Measurements from ENCODE around the gene CCDC137. TPM values are rescaled to one million over a fixed set of nuclear protein-coding genes. Genes with fewer than 3 reads are reported as not detected.

CCDC137 gene
- total and polyA plus RNA-seq, 12 donors = 7.5 to 46.0 (median 15.3) TPM

GRCh38 chr17:81676906-81677305 lies 10.4 kb downstream of the CCDC137 start:
- no peaks in the 10 kb centered on the region for H3K4me1 ChIP-seq (replicated peaks in 1 of 2)
- H3K36me3 ChIP-seq (replicated peaks in 1 of 2) = peaks cover 0 to 27% of the 10 kb centered on the region in 2 donors
- WGBS, 4 donors = 83 to 93% (median 89%) methylated on average over 7 to 17 of the region's 17 CpGs
- no peak overlapping the region for H3K4me3 ChIP-seq
- no peaks in the 10 kb centered on the region for H3K27me3 ChIP-seq
- TF ChIP-seq, protein P1, sequence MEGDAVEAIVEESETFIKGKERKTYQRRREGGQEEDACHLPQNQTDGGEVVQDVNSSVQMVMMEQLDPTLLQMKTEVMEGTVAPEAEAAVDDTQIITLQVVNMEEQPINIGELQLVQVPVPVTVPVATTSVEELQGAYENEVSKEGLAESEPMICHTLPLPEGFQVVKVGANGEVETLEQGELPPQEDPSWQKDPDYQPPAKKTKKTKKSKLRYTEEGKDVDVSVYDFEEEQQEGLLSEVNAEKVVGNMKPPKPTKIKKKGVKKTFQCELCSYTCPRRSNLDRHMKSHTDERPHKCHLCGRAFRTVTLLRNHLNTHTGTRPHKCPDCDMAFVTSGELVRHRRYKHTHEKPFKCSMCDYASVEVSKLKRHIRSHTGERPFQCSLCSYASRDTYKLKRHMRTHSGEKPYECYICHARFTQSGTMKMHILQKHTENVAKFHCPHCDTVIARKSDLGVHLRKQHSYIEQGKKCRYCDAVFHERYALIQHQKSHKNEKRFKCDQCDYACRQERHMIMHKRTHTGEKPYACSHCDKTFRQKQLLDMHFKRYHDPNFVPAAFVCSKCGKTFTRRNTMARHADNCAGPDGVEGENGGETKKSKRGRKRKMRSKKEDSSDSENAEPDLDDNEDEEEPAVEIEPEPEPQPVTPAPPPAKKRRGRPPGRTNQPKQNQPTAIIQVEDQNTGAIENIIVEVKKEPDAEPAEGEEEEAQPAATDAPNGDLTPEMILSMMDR (IDR thresholded peaks at IDR 0.05) = no peak
- no peak for TF ChIP-seq POLR2A (IDR thresholded peaks at IDR 0.05)
- no peak overlapping the region for H3K27ac ChIP-seq
- intact Hi-C loops (cut with DNase I) = no loop called here
- no peak for DNase-seq
- no peaks in the 10 kb centered on the region for H3K9me3 ChIP-seq (replicated peaks in 1 of 3)

DNA sequence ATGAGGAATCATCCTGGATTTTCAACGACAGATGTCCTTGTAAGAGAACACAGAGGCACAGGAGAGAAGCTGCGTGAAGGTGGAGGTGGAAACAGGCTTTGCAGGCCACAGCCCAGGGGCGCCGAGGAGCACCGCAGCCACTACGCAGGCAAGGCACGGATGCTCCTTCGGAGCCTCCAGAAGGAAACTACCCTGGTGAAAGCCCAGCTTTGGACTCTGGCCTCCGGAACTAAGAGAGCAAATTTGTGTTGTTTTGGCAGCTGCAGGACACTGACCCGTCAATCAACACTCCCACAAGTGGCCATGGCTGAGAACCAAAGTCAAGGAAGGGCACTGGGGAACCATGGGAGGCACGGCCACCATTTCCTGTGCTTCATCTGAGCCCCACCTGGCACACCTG lies 13.6 kb downstream of the CCDC137 start:
- no peak for DNase-seq

GRCh38 chr17:81681672-81682071 lies 15.1 kb downstream of the CCDC137 start:
- intact Hi-C loops (cut with DNase I) = no loop called here
- Histone ChIP-seq H3K4me3 (no peak overlapping the region), H3K9me3 (replicated peaks in 1 of 3) (no peaks in the 10 kb centered on the region), H3K27ac (no peak overlapping the region), H3K36me3 (replicated peaks in 1 of 2) (peaks cover 0 to 12% of the 10 kb centered on the region in 2 donors), H3K27me3 (no peaks in the 10 kb centered on the region), H3K4me1 (replicated peaks in 1 of 2) (peaks cover 18 to 29% of the 10 kb centered on the region in 2 donors)
- WGBS, 4 donors = 74 to 80% (median 77%) methylated on average over 14 to 17 of the region's 17 CpGs
- DNase-seq = no peak
- no peak for TF ChIP-seq POLR2A (IDR thresholded peaks at IDR 0.05)
- TF ChIP-seq, protein P1 (IDR thresholded peaks at IDR 0.05) = no peak

More for the DNA sequence above, 13.6 kb downstream of the CCDC137 start:
- WGBS, 4 donors = 78 to 83% (median 81%) methylated on average over 11 of the region's 11 CpGs
- TF ChIP-seq, protein P1 (IDR thresholded peaks at IDR 0.05) = no peak
- TF ChIP-seq POLR2A (IDR thresholded peaks at IDR 0.05) = no peak
- H3K9me3 ChIP-seq (replicated peaks in 1 of 3) = no peaks in the 10 kb centered on the region
- intact Hi-C loops (cut with DNase I) = no loop called here
- H3K27me3 ChIP-seq = no peaks in the 10 kb centered on the region
- H3K4me1 ChIP-seq (replicated peaks in 1 of 2) = peaks cover 14 to 20% of the 10 kb centered on the region in 2 donors
- no peak overlapping the region for H3K4me3 ChIP-seq
- no peak overlapping the region for H3K27ac ChIP-seq
- H3K36me3 ChIP-seq (replicated peaks in 1 of 2) = no peaks in the 10 kb centered on the region

DNA sequence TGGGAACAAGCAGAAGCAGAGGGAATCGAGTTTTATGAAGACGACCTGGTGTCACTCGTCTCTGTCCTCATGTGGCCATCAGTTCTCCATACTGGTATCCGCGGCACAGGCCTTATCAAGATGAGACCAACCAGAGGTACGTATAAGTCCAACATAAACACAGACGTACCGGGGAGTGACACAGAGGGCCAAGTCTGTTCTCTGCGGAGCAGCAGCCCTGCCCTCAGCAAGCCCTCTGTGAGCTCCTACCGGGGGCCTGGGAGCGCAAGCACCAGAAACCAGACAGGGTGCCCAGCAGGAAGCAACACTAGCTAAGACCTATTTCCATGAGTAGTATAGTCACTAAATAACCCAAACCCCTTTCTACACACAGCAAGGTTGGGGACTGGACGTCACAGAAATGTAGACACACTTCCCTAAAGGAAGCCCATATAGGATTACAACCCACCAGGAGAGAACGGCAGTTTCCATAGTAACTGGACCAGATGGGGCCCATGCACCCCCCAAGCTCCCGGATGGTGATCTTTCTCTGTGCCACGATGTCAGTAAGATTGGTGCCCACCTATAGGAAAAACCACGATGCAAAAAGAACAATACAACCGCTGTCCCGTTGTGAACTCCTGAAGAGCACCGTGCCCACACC lies 16.1 kb downstream of the CCDC137 start:
- H3K4me1 ChIP-seq (replicated peaks in 1 of 2) = peaks cover 18 to 29% of the 10 kb centered on the region in 2 donors

More for the DNA sequence above, 16.1 kb downstream of the CCDC137 start:
- no peaks in the 10 kb centered on the region for H3K27me3 ChIP-seq
- intact Hi-C loops (cut with DNase I) = no loop called here
- H3K9me3 ChIP-seq (replicated peaks in 1 of 3) = no peaks in the 10 kb centered on the region
- TF ChIP-seq, protein P1 (IDR thresholded peaks at IDR 0.05) = no peak
- no peak for TF ChIP-seq POLR2A (IDR thresholded peaks at IDR 0.05)
- H3K36me3 ChIP-seq (replicated peaks in 1 of 2) = peaks cover 0 to 22% of the 10 kb centered on the region in 2 donors
- 36 to 41% (median 40%) methylated on average over 15 to 19 of the region's 19 CpGs for WGBS, 4 donors
- peak overlapping the region in 3 of 4 donors; percentile 22 to 94 (median 73) for H3K4me3 ChIP-seq
- DNase-seq = no peak
- H3K27ac ChIP-seq = peak overlapping the region in 1 of 5 donors; percentile 95
